Measurements from ENCODE around the gene ZNF383.
"Not testable (repeated sequence)": the region's sequence is repeated elsewhere in the genome, so short reads cannot be mapped to it uniquely, and the experiment has no call there.

Gene ZNF383

GRCh38 chr19:37217775-37218591, at the start of gene ZNF383:
Gene ZNF383 (plus strand): TSS chr19:37218214. CDS start chr19:37230454, 12,240 bp downstream.
- peak; percentile 94 for DNase-seq (ENCODE audit: low spot score)

GRCh38 chr19:37172368-37173366, 45.3 kb upstream of the ZNF383 start, which contains the start of gene ZNF585A:
Gene ZNF585A (minus strand): TSS chr19:37172695. CDS start chr19:37169910, 2,785 bp downstream.
- peak; percentile 98 for DNase-seq (ENCODE audit: low spot score)

GRCh38 chr19:37186071-37186470, 31.9 kb upstream of the ZNF383 start:
- not testable (repeated sequence) for DNase-seq (ENCODE audit: low spot score)

- DNase-seq (ENCODE audit: low spot score) = not testable (repeated sequence)
Measured at GRCh38 chr19:37195248-37195647, 22.8 kb upstream of the ZNF383 start.

GRCh38 chr19:37197115-37197514, 20.9 kb upstream of the ZNF383 start:
- DNase-seq (ENCODE audit: low spot score) = not testable (repeated sequence)

GRCh38 chr19:37197768-37198167, 20.2 kb upstream of the ZNF383 start:
- DNase-seq (ENCODE audit: low spot score) = no peak

- no peak for DNase-seq (ENCODE audit: low spot score)
Measured at GRCh38 chr19:37217480-37217774, 587 bp upstream of the ZNF383 start.

GRCh38 chr19:37218592-37218935, 550 bp downstream of the ZNF383 start:
- DNase-seq (ENCODE audit: low spot score) = no peak

- no peak for DNase-seq (ENCODE audit: low spot score)
Measured at GRCh38 chr19:37220383-37220782, 2.4 kb downstream of the ZNF383 start.

GRCh38 chr19:37221136-37221535, 3.1 kb downstream of the ZNF383 start:
- no peak for DNase-seq (ENCODE audit: low spot score)

- DNase-seq (ENCODE audit: low spot score) = no peak
Measured at GRCh38 chr19:37226248-37226647, 8.2 kb downstream of the ZNF383 start.

- DNase-seq (ENCODE audit: low spot score) = no peak
Measured at GRCh38 chr19:37227996-37228395, 10.0 kb downstream of the ZNF383 start.

- no peak for DNase-seq (ENCODE audit: low spot score)
Measured at GRCh38 chr19:37243206-37243632, 25.2 kb downstream of the ZNF383 start.

GRCh38 chr19:37251308-37252229, 33.6 kb downstream of the ZNF383 start:
- peak; percentile 99 for DNase-seq (ENCODE audit: low spot score)

GRCh38 chr19:37263028-37263427, 45.0 kb downstream of the ZNF383 start:
- DNase-seq (ENCODE audit: low spot score) = not testable (repeated sequence)

- not testable (repeated sequence) for DNase-seq (ENCODE audit: low spot score)
Measured at GRCh38 chr19:37267005-37267404, 49.0 kb downstream of the ZNF383 start.

GRCh38 chr19:37267755-37268154, 49.7 kb downstream of the ZNF383 start:
- DNase-seq (ENCODE audit: low spot score) = not testable (repeated sequence)

- not testable (repeated sequence) for DNase-seq (ENCODE audit: low spot score)
Measured at GRCh38 chr19:37280656-37281055, 62.6 kb downstream of the ZNF383 start.

- DNase-seq (ENCODE audit: low spot score) = not testable (repeated sequence)
Measured at GRCh38 chr19:37284020-37284419, 66.0 kb downstream of the ZNF383 start.

GRCh38 chr19:37289229-37289628, 71.2 kb downstream of the ZNF383 start:
- DNase-seq (ENCODE audit: low spot score) = not testable (repeated sequence)
